Activated CD8-positive, alpha-beta memory T cell treated with anti-CD3 and anti-CD28 coated beads for 1 hour (primary cell): ENCODE measurements around the gene COPB2.
A peak's percentile ranks its signal among the peaks of the same experiment; 100 is the strongest.
"Not testable (repeated sequence)": the region's sequence is repeated elsewhere in the genome, so short reads cannot be mapped to it uniquely, and the experiment has no call there.

Experiments used
- DNase-seq, 2 donors: peaks; one replicate each; pipeline ENCODE4 v3.0.0-alpha.2; 2020; ENCODE audit warnings: low read depth in 1 of 2; ENCODE audit errors: extremely low read depth in 1 of 2

Gene COPB2

DNA sequence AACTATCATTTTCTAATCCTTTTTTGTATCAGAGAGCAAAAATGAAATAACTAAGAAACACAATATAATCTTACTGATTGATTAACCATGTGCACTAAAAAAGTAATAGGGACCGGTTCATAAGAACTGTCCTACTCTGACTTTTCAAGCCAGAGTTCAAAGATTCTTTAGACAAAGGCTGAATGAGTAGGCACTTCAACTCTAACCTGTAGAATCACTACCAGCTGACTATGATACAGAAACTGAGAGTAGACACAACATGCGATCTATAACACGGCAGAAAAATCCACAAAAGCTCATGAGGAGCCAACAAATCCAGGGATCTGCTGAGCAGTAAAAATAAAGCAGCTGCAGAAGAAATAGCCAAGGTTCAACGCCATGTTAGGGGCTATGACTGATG, 8.9 kb downstream of the COPB2 start:
- DNase-seq = no peak

DNA sequence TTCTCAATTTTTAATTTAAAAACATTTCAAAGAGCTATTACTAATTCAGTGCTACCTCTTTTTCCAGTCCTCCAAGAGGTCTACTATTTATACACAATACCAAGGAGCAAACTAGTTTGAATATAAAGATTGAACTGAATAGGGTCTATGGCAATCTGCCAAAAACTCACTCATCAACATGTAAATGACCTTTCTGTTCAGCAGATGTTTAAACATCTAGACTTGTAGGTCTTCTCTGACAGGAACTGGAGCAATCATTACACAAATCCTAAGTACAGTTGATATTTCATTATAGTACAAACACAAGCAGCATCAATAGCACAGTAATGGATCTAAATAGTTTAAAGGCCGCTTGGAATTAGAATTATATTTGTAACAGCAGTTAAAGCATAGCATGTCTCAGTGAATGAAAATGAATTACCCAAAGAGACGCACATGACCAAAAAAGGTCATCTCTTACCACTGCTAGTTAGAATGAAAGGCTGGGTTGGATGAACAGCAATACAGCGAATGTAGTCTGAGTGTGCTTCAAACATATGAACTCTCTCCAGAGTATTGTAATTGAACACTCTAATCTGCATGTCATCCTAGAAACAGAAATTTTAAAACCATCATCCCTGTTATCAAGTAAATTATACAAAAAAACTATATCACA, 10.7 kb downstream of the COPB2 start:
- DNase-seq = no peak

DNA sequence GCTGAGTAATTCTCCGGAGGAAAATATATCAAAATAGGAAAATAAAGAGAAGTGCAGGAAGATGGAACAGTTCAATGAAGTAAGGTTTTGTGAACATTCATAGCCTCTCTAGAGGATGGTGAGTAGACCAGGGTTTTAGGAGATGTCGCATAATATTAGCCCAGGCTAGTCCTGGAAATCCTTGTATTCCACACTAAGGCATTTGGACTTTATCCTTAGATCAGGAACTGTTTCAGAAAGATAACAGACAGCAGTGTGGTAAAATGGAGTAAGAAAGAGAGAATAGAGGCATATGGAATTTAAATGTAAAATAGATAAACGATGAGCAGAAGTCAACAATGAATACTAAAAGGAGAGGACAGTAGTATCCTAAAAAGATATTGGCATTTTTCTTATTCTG, 12.1 kb downstream of the COPB2 start:
- DNase-seq = no peak

DNA sequence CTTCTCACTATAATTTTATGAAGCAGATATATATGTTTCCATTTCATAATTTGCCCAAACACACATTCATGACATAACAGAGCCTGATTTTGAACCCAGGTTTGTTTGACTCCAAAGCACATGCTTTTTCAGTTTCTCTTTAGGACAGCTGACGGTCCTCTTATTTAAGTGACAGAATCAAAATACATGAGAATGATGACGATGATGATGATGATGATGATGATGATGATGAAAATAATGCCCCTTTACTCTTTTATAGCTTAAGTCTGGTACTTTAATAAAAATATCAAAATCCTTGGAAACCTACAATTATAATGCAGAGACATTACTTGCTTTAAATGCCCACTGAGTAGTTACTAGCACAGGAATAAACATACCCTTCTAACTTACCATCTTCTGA, 15.3 kb downstream of the COPB2 start:
- no peak for DNase-seq

DNA sequence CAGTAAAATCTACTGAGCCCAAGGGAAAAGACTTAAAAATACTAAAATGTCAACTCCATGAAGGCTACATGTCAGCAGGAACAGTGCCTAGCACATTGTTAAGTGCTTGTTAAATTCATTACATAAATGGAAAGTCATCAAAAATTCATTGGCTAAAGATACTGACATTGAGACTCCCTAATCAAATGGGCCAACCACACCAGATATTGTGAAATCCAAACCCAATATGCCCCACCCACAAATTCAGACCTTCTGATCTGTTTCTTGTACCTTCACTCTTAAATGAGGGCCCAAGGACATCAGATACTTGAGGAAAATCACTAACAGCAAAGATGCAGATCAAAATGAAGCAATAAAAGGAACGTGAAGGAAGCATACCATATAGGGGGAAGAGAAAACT, 24.9 kb downstream of the COPB2 start:
- no peak for DNase-seq

DNA sequence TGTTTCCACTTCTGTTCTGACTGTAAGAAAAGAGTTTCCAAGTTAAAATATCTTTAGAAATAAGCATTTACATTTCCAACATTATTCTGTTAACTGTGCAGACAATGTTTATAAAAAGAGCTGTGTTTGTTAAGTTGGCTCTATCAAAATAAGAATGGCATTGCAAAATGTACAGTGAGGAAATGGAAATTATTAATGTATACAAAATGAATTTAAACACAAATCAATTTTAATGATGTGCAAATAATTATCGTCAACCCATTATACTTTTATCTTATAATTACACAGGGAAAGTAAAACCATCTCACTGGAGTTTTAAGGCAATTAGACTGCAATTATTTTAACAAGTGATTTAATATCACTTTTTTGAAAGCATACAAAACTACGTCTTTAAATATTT, 28.2 kb downstream of the COPB2 start:
- DNase-seq = no peak

DNA sequence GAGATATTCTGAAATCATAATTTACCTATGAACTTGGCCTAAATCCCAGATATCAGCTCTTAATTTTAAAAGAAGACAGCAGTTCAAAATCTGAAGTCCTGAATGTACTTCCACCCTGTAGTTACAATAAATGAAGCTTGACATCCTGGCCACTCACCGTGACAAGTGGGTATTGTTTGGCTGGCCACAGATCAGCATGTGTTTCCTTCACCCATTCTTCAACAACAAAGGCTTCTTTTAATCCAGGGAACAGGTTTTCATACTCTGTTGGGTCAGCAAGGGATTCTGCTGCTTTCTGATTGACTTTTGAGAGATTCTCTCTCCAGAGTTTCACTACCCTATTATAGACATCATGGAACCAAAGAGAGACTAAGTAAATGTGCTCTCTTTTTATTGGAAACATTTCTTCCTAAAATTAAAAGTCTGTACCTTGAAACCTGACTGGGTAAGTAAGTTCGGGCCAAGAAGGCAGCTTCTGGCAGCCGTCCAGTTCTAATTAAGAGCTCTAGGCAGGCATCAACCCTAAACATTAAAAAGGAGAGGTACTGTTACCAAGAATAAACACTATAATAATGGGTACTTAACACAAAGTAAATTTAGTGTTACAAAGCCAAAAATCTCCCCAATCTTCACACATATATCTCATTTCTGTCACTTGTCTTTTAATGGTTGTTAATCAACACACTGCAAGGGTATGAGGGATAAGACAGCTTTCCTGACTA, 30.4 kb downstream of the COPB2 start:
- no peak for DNase-seq

DNA sequence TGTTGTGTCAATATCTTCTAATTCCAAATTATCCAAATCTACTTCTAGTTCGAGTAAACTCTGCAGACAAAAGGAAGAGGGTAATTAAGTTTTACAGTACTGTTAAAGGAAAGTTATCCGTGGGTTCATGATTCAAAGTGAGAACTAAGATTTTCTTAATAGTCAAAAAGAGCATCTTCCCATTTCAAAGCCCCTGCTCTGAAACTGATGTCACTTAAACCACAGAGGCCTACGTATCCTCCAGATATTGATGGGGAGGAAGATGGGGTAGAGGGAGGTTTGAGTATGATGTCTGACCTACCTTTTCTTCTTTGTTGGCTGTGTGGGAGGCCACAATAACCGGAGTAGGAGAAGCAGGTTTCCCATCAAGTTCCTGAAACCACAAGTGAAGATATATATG, 31.5 kb downstream of the COPB2 start:
- no peak for DNase-seq

DNA sequence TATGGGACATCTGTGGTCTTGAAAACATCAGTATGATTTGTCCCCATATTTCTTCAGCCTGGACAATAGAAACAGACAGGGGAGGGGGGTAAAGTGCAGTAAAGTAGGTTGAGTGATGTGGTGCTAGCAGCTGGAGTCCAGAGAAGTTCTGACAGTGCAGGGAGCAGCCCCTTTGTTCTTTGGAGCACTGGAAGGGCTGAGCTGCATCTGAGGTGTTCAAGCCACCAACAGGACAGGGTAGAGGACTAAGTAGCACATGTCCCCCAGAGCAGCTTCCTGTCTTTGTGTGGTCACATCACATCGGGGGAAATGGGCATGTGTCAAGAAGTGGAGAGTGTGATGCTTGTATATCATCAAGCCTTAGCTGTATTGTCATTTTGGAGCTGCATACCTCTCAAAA, 33.6 kb downstream of the COPB2 start:
- DNase-seq = no peak

DNA sequence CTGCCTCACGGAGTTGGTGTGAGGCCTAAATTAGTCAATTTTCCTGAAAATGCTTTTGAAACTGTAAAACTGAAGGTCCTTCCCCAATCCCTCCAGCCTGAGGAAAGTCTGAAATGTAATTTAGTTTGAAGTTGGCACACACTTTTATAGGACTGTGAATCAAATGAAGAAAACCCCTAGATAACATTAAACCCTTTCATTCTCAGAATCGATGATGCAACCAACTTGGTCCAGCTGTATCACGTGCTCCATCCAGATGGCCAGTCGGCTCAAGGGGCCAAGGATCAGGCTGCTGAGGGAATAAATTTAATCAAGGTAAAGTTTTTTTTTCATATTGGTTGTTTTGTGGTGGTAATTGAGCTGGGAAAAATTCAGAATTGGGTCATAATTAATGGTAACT, 34.0 kb downstream of the COPB2 start:
- no peak for DNase-seq

DNA sequence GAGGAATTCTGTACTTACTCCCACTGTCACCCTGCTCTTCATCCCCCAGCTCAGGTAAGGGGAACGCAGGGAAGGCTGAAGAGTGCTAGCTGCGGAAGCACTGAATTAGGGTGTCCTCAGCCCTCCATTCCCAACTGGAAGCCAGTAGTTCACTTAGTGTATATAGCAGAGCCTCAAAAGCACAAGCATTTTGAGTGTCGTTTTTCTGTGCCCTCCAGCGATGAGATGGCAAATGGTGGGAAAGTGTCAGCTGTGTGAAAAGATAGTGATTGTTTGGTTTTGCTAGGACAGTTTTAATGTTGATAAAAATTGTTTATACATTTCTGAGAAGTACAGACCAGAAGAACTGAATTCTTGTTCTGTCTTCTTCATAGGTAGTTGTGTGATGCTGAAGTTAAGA, 34.8 kb downstream of the COPB2 start:
- no peak for DNase-seq

DNA sequence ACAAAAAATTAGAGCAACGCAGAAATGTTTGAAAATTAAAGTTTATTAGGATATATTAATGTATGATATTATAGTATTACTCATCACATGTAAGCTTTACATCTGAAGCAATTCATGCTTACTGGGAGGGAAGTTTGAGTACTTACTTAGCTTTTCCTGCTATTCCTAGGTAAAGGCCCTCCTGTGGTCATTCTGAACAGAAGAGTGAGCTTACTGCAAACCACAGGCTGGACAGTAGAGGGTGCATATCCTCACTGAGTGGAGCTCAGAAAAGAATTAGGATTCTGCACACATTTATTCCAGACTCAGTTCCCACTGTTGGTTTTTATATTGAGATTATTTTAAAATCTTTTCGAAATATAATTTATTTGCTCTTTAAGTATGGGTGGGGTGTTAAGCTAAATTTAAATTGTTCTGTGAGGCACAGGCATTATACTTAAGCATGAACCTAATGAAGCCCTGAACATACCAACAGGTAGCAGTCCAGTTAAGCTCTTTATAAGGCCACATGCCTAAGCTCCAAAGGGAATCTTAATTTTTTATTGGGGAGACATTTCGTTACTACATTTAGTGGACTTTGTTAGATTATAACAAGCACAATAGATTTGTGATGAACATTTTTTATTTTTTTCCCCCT, 35.4 kb downstream of the COPB2 start:
- no peak for DNase-seq

DNA sequence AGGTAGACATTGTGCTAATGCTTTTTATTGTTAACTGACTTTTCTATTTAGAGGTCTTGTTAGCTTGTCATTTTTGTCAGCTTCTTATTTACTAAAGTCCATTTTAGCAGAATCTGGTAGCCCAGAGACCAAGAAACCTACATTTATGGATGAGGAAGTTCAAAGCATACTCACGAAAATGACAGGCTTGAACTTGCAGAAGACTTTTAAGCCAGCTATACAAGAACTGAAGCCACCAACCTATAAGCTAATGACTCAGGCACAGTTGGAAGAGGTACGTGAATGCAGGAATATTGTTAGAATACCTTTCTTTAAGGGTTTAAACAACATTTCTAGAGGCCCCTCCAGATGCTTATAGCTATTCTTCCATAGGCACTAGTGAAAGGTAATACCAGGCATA, 42.7 kb downstream of the COPB2 start:
- DNase-seq = no peak

DNA sequence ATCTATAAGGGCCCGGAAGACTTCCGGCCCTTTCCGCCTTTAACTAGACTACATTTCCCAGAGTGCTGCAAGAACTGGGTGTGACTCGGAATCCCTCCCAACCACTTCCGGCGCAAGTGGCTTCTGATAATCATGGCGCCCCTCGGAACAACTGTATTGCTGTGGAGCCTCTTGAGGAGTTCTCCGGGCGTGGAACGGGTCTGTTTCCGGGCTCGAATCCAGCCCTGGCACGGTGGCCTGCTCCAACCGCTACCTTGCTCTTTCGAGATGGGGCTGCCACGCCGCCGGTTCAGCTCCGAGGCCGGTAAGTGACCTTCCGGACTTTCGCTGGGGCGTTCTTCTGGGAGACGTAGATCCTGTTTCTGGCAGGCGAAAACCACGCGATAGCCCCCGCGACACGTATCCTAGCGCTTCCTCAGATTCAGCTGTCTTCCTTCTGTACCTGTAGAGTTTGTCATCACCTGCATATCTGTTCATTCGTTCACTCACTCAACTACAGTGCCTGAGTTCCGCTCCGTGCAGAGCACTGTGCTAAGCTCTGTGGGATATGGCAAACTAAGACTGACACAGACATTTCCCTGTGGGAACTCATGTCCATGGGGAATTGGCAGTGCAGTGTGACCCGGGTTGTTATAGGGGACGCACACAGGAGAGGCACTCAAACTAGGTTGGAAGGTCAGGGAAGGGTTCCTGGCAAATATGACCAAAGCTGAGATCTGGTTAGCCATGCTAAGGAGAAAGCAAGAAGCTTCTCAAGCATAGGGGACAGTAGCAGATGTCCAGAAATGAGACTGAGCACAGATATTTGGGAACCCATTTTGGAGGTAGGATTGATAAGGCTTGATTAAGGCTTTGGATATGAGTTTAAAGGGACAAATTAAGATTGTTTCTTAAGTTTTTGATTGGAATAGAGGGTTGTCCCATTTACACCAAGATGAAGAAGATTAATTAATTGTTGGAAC, 45.3 kb downstream of the COPB2 start, which contains the start of gene MRPS22:
Gene MRPS22, plus strand, starts transcription at position 126 of the 962 bp plus-strand sequence. Its CDS starts 7 bp downstream, at position 133.
- peak; percentile 47 to 67 for DNase-seq

DNA sequence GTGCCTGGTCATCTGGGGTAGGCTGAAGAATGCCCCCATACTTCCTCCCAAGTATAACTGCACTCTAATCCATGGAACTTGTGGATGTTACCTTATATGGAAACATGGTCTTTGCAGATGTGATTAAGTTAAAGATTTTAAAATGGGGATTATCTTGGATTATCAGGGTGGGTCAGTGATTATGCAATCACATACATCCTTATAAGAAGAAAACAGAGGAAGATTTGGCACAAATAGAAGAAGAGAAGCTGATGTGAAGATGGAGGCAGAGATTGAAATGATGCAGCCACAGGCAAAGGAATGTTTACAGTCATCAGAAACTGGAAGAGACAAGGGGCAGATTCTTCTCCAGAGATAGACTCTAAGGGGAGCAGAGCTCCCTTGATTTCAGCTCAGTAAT, 47.4 kb downstream of the COPB2 start:
- DNase-seq = no peak

DNA sequence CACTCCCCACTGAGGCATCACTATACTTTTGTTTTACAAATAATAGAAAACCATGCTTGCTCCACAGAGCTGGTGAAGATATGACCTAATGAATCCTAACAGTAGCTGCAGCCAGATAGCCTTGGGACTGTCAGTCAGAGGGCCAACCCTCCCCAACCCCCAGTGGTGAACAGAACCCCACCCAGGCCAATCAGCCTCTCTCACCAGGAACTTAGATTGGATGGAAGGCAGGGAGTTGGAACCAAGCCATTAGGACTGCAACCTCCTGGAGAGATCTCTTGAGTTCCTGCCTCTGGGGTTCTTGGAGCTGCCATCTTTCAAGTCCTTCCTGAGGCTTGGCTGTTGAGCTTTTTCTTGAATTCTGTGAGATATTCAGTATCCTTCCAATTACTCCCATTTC, 48.7 kb downstream of the COPB2 start:
- no peak for DNase-seq

DNA sequence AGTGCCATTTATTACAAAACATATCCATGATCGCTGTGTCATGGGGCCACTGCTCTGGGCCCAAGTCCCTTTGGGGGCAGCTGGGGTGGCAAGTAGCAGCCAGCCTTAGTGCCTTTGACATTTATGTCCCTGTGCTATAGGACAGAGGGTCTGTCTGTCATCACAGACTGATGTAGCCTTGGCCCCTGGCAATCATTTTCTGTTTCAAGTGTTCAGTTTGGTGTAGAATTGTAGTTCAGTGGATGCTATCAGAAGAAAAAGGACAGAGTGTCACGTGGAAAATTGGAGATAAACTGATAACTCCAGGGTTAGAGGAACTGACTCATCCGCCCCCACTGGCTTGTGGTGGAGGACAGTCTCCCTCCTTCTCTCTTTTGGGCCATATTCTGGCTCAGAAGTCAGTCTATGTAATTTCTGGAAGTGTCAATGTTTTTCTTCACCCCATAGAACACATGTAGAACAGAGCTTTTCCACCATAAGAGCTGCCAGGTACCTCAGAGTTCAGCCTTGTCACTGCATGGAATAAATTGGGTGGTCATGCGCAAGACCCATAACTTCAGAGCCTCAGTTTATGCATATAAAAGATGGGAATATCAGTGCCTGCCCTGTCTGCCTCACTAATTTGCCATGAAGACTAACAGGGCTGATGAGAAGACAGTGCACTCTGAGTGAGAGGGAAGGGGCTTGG, 50.1 kb downstream of the COPB2 start:
- DNase-seq = no peak

DNA sequence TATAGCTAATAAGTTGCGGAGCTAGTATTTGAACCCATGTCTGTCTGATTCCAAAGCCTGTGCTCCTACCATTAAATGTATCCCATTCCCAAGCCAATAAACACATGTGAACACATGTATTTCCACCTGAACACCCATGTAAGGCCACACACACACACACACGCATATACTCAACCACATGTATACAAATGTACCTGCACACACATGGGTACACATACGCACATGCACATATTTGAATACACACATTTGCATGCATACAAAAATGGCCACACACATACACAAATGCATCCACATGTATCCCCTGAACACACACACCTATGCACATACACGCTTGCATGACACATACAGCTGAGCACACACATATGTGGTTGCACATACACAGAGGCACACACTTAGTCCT, 51.0 kb downstream of the COPB2 start:
- no peak for DNase-seq

DNA sequence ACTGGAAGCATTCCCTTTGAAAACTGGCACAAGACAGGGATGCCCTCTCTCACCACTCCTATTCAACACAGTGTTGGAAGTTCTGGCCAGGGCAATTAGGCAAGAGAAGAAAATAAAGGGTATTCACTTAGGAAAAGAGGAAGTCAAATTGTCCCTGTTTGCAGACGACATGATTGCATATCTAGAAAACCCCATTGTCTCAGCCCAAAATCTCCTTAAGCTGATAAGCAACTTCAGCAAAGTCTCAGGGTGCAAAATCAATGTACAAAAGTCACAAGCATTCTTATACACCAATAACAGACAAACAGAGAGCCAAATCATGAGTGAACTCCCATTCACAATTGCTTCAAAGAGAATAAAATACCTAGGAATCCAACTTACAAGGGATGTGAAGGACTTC, 54.8 kb downstream of the COPB2 start:
- not testable (repeated sequence) for DNase-seq

DNA sequence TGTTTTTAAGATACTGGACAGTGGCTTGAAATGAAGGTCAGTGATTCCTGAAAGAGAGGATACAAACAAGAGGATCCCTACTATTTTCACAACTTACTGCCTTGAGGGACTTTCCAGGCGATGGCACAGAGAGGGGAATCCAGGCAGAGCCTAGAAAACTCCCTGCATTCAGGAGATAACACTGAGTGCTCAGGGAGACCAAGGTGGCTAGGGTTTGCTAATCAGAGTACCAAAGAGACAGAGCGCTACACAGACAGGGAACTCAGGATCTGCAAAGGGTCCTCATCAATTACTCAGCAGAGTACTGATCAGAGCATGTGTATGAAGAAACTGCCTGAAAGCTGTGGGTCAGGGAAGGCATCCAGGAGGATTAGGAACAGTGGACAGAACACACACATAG, 57.4 kb downstream of the COPB2 start:
- no peak for DNase-seq
